ENCODE measurements around the gene PLEKHH2.

- TF ChIP-seq CTCF (IDR thresholded peaks at IDR 0.05): no peak
- TF ChIP-seq POLR2A (IDR thresholded peaks at IDR 0.05): no peak
Measured at GRCh38 chr2:43714164-43714563, 77.1 kb downstream of the PLEKHH2 start.

Data from Peyer's patch (tissue), 4 donors.